ENCODE measurements around the gene ST8SIA6. TPM values are rescaled to one million over a fixed set of nuclear protein-coding genes. Genes with fewer than 3 reads are reported as not detected.

The ST8SIA6 gene
- total RNA-seq, 1 experiment from 2014 or later, result 0.14 TPM

DNA sequence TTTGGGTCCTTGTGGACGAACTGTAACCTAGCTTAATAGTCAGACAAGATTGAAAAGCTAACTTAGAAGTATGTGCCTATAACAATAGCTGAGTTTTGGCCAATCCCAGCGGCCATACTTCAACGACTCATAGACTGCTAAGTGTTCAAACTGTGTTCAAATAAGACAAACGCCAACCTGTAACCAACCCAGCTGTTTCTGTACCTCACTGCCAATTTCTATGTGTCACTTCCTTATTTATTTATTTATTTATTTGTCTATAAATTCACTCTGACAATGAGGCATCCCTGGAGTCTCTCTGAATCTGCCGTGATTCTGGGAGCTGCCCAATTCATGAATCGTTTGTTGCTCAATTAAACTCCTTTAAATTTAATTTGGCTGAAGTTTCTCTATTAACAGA is 21.7 kb downstream of the ST8SIA6 start:
- intact Hi-C loops (cut with micrococcal nuclease; ENCODE audit: unreplicated experiment), result loop anchor here (5.0 kb wide), 1 partner anchor 590 kb away; no protein-coding TSS in a partner anchor
- no TSS peak for BruUV-seq (replicated peaks)
- no peak for DNase-seq
- no peak overlapping the region for H3K27ac Mint-ChIP-seq (ENCODE audit: unreplicated experiment)
- no peak overlapping the region for H3K4me3 Mint-ChIP-seq (ENCODE audit: low read depth, unreplicated experiment)
- no peaks in the 10 kb centered on the region for H3K36me3 Mint-ChIP-seq (ENCODE audit: insufficient read depth, unreplicated experiment)
- CTCF ChIA-PET, result interaction anchor here (1.0 to 1.2 kb wide), 2 partner anchors 22 to 143 kb away, joined by 3 read pairs; partner anchors contain the start of gene ST8SIA6
- H3K9me3 Mint-ChIP-seq (ENCODE audit: low read depth, unreplicated experiment), result no peaks in the 10 kb centered on the region
- TF ChIP-seq, protein P1, sequence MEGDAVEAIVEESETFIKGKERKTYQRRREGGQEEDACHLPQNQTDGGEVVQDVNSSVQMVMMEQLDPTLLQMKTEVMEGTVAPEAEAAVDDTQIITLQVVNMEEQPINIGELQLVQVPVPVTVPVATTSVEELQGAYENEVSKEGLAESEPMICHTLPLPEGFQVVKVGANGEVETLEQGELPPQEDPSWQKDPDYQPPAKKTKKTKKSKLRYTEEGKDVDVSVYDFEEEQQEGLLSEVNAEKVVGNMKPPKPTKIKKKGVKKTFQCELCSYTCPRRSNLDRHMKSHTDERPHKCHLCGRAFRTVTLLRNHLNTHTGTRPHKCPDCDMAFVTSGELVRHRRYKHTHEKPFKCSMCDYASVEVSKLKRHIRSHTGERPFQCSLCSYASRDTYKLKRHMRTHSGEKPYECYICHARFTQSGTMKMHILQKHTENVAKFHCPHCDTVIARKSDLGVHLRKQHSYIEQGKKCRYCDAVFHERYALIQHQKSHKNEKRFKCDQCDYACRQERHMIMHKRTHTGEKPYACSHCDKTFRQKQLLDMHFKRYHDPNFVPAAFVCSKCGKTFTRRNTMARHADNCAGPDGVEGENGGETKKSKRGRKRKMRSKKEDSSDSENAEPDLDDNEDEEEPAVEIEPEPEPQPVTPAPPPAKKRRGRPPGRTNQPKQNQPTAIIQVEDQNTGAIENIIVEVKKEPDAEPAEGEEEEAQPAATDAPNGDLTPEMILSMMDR (IDR thresholded peaks at IDR 0.05; ENCODE audit: unreplicated experiment), result no peak
- peaks cover 39% of the 10 kb centered on the region for H3K27me3 Mint-ChIP-seq (ENCODE audit: unreplicated experiment)
- H3K4me1 Mint-ChIP-seq (ENCODE audit: low read depth, unreplicated experiment), result peaks cover 16% of the 10 kb centered on the region

DNA sequence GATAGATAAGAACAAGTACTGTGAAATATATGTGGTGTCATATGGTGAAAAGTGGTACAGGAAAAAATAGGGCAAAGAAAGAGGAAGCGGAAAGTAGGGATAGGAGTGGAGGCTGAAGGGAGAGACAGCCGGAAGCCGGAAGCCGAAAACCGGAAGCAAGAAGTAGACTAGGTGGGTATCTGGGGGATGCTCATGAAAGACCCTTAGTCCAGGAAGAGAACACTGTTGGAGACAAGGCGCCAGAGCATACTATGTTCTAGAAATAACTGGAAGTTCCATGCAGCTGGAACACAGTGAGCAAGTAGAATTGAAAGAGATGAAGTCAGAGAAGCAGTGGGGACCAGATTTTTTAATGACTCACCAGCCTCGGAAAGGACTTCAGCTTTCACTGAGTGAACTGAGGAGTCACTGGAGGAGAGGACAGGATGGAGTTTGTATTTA is 22.5 kb downstream of the ST8SIA6 start:
- Mint-ChIP-seq H3K9me3 (ENCODE audit: low read depth, unreplicated experiment) (no peaks in the 10 kb centered on the region), H3K27me3 (ENCODE audit: unreplicated experiment) (peaks cover 39% of the 10 kb centered on the region), H3K27ac (ENCODE audit: unreplicated experiment) (no peak overlapping the region), H3K36me3 (ENCODE audit: insufficient read depth, unreplicated experiment) (no peaks in the 10 kb centered on the region), H3K4me1 (ENCODE audit: low read depth, unreplicated experiment) (peaks cover 16% of the 10 kb centered on the region), H3K4me3 (ENCODE audit: low read depth, unreplicated experiment) (no peak overlapping the region)
- no peak for DNase-seq
- TF ChIP-seq, protein P1 (IDR thresholded peaks at IDR 0.05; ENCODE audit: unreplicated experiment), result no peak
- no TSS peak for BruUV-seq (replicated peaks)
- intact Hi-C loops (cut with micrococcal nuclease; ENCODE audit: unreplicated experiment), result loop anchor here (2.0 to 5.0 kb wide), 3 partner anchors 311 to 603 kb away; no protein-coding TSS in a partner anchor
- CTCF ChIA-PET, result interaction anchor here (0.5 to 1.2 kb wide), 5 partner anchors 19 to 146 kb away, joined by 3 to 4 read pairs (median 3); partner anchors contain the start of gene ST8SIA6

DNA sequence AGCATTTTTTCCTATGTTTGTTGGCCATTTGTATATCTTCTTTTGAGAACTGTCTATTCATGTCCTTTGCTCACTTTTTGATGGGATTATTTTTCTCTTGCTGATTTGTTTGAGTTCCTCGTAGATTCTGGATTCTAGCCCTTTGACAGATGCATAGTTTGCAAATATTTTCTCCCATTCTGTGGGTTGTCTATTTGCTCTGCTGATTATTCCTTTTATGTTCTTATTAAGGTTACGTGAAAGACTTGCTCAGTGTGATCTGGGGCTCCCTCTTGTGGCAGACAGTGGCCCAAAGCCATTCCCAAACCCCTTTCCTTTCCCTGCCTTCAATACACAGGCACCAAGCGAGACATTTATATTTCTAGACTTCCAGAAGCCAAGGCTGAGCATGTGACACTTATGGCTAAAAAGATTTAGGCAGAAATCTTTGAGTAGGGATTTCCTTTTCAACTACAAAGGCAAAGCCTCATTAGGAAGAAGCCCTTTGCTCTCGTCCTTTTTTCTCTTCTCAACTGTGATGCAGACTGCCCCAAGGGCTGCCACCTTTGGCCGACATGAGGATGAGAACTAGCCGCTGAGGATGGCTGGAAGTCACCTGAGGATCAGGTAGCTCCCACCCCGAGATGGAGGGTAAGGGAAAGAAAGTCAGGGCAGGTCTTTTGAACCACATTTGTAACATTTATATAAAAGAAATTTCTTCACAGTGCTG is 23.6 kb downstream of the ST8SIA6 start:
- DNase-seq, result peak; percentile 79
- peaks cover 16% of the 10 kb centered on the region for H3K4me1 Mint-ChIP-seq (ENCODE audit: low read depth, unreplicated experiment)
- H3K27me3 Mint-ChIP-seq (ENCODE audit: unreplicated experiment), result peaks cover 39% of the 10 kb centered on the region
- no peak overlapping the region for H3K27ac Mint-ChIP-seq (ENCODE audit: unreplicated experiment)
- no peaks in the 10 kb centered on the region for H3K9me3 Mint-ChIP-seq (ENCODE audit: low read depth, unreplicated experiment)
- intact Hi-C loops (cut with micrococcal nuclease; ENCODE audit: unreplicated experiment), result loop anchor here (1.0 to 5.0 kb wide), 4 partner anchors 140 to 602 kb away; no protein-coding TSS in a partner anchor
- BruUV-seq (replicated peaks), result no TSS peak
- TF ChIP-seq, protein P1 (IDR thresholded peaks at IDR 0.05; ENCODE audit: unreplicated experiment), result peak; percentile 77
- no peaks in the 10 kb centered on the region for H3K36me3 Mint-ChIP-seq (ENCODE audit: insufficient read depth, unreplicated experiment)
- CTCF ChIA-PET, result no interaction called here
- H3K4me3 Mint-ChIP-seq (ENCODE audit: low read depth, unreplicated experiment), result no peak overlapping the region

DNA sequence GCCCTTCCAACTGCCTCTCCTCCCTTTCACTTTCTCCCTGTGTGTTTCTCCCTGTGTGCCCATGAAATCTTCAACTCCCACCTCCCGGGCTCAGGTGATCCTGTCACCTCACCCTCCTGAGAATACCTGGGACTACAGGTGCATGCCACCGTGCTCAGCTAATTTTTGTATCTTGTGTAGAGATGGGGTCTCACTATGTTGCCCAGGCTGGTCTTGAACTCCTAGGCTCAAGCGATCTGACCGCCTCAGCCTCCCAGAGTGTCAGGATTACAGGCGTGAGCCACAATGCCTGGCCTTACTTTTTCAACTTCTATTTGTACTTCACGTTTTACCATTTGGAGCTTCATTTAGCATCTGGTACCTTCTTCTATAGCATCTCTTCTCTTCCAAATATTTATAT is 24.9 kb downstream of the ST8SIA6 start:
- BruUV-seq (replicated peaks), result no TSS peak
- Mint-ChIP-seq H3K36me3 (ENCODE audit: insufficient read depth, unreplicated experiment) (no peaks in the 10 kb centered on the region), H3K27ac (ENCODE audit: unreplicated experiment) (no peak overlapping the region), H3K4me3 (ENCODE audit: low read depth, unreplicated experiment) (no peak overlapping the region), H3K27me3 (ENCODE audit: unreplicated experiment) (peaks cover 39% of the 10 kb centered on the region), H3K9me3 (ENCODE audit: low read depth, unreplicated experiment) (no peaks in the 10 kb centered on the region), H3K4me1 (ENCODE audit: low read depth, unreplicated experiment) (peaks cover 16% of the 10 kb centered on the region)
- no peak for DNase-seq
- TF ChIP-seq, protein P1 (IDR thresholded peaks at IDR 0.05; ENCODE audit: unreplicated experiment), result no peak
- intact Hi-C loops (cut with micrococcal nuclease; ENCODE audit: unreplicated experiment), result no loop called here
- CTCF ChIA-PET, result interaction anchor here (1.7 kb wide), 1 partner anchor 140 kb away, joined by 4 read pairs; no protein-coding TSS in a partner anchor
